Measurements from ENCODE around the gene TAB2.
A peak's percentile ranks its signal among the peaks of the same experiment; 100 is the strongest.

The TAB2 gene

GRCh38 chr6:149446791-149447376 lies 129.4 kb downstream of the TAB2 start (continued):
- no peak for TF ChIP-seq ZNF544 (tag by site-specific recombination; IDR thresholded peaks at IDR 0.05)

GRCh38 chr6:149448821-149449453 lies 131.4 kb downstream of the TAB2 start:
- CTCF ChIA-PET = interaction anchor here (1.4 to 1.7 kb wide), 2 partner anchors 11 to 17 kb away, joined by 3 to 6 read pairs; no protein-coding TSS in a partner anchor

DNA sequence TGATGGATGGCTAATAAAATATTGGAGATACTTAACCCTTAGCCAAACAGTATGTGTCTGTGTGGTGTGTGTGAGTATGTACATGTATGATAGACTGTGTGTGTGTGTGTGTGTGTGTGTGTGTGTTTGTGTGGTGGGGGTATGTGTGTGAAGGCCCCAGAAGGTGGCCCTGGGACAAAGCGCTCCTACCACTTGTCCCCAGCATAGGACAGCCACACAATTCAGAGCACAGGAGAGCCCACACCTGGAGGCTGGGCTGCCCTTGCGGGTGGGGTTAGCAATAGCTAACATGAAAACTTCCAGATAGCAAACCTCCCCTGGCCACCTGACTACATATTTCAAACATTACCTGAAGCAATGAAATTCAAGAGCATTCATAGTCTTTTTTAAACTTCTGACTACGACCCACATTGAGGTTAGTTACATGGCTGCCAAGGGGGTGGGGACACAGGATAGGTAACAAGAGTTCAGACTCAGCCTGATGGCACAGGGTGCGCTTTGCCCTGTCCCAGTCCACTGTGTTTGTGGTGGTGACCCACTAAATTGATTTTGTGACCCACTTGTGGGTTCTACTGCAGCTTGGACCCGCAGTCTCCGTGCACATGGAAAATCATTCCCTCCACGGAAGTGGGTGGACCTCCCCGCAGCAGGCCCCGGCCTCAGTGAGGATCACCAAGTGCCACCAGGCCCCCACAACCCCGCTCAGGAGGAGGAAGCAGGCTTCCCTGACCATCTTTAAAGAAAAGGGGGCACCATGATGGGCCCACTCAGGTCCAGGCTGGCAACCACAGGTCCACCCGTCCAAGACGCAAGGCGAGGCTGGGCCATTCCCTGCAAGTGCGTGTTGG lies 132.5 kb downstream of the TAB2 start:
- Histone ChIP-seq H3K9me3 (ENCODE audit: control insufficient read depth, insufficient read depth, low read depth, low read length) (no peaks in the 10 kb centered on the region), H3K4me1 (ENCODE audit: control insufficient read depth, insufficient read depth, low read length) (no peaks in the 10 kb centered on the region), H3K36me3 (ENCODE audit: control insufficient read depth in 2 of 2, insufficient read depth in 1 of 2, low read length in 2 of 2) (no peaks in the 10 kb centered on the region), H3K27ac (ENCODE audit: extremely low read depth, low read depth, low read length) (no peak overlapping the region), H3K4me3 (ENCODE audit: low read depth, low read length) (no peak overlapping the region)
- ChIA-PET CTCF (interaction anchor here (0.5 to 1.7 kb wide), 2 partner anchors 18 to 26 kb away, joined by 3 to 6 read pairs; no protein-coding TSS in a partner anchor), POLR2A (no interaction called here)
- TF ChIP-seq ZNF629 (tag by site-specific recombination; IDR thresholded peaks at IDR 0.05) (no peak), ZBTB6 (tag by site-specific recombination; IDR thresholded peaks at IDR 0.05) (no peak), ZNF654 (tag by site-specific recombination; IDR thresholded peaks at IDR 0.05; ENCODE audit: low read depth) (no peak), HOXC10 (CRISPR knock-in tag; IDR thresholded peaks at IDR 0.05) (no peak), PRDM6 (tag by site-specific recombination; IDR thresholded peaks at IDR 0.05) (no peak), ZNF785 (tag by site-specific recombination; IDR thresholded peaks at IDR 0.05) (no peak), ZNF335 (tag by site-specific recombination; conservative IDR thresholded peaks at IDR 0.05) (no peak)

More at GRCh38 chr6:149448821-149449453, 131.4 kb downstream of the TAB2 start:
- Histone ChIP-seq H3K4me3 (ENCODE audit: low read depth, low read length) (no peak overlapping the region), H3K27ac (ENCODE audit: extremely low read depth, low read depth, low read length) (no peak overlapping the region), H3K4me1 (ENCODE audit: control insufficient read depth, insufficient read depth, low read length) (no peaks in the 10 kb centered on the region), H3K9me3 (ENCODE audit: control insufficient read depth, insufficient read depth, low read depth, low read length) (no peaks in the 10 kb centered on the region), H3K36me3 (ENCODE audit: control insufficient read depth in 2 of 2, insufficient read depth in 1 of 2, low read length in 2 of 2) (no peaks in the 10 kb centered on the region)
- POLR2A ChIA-PET = no interaction called here
- no peak for TF ChIP-seq ZBTB11 (tag by site-specific recombination; conservative IDR thresholded peaks at IDR 0.05; ENCODE audit: low read depth)
- TF ChIP-seq ZNF404 (tag by site-specific recombination; IDR thresholded peaks at IDR 0.05) = no peak
- no peak for TF ChIP-seq GFI1B (tag by site-specific recombination; IDR thresholded peaks at IDR 0.05)
- TF ChIP-seq SCRT2 (tag by site-specific recombination; IDR thresholded peaks at IDR 0.05) = peak; percentile 95
- TF ChIP-seq ZNF692 (tag by site-specific recombination; IDR thresholded peaks at IDR 0.05) = no peak
- TF ChIP-seq ZNF16 (tag by site-specific recombination; IDR thresholded peaks at IDR 0.05; ENCODE audit: low read depth) = no peak
- TF ChIP-seq ZNF366 (tag by site-specific recombination; conservative IDR thresholded peaks at IDR 0.05) = no peak
